PFSK-1 (cell line): Measurements from ENCODE around the gene CEL.

Experiments
- FOXP2 ChIP-seq: optimal IDR thresholded peaks from 2 replicates; pipeline ENCODE3; 2011; ENCODE audit warnings: borderline replicate concordance, control low read depth, inconsistent platforms; ENCODE audit not compliant: insufficient read depth; ENCODE audit errors: extremely low read length, extremely low read depth
- POLR2AphosphoS5 ChIP-seq: IDR thresholded peaks from 2 replicates; pipeline ENCODE4 v1.6.1; 2012; ENCODE audit warnings: low read depth, mild to moderate bottlenecking, control low read depth, low read length, moderate library complexity
- REST ChIP-seq, 2 experiments: IDR thresholded peaks; 2 replicates each; pipeline versions ENCODE4 v1.6.1 to v1.8.0; 2011 to 2012; ENCODE audit warnings: low read depth in 2 of 2, low read length in 2 of 2, control low read depth in 1 of 2, inconsistent platforms in 1 of 2, mild to moderate bottlenecking in 1 of 2, moderate library complexity in 1 of 2; ENCODE audit not compliant: insufficient read depth in 1 of 2
- SIN3A ChIP-seq: IDR thresholded peaks from 2 replicates; pipeline ENCODE4 v1.6.1; 2012; ENCODE audit warnings: mild to moderate bottlenecking, low read length, moderate library complexity, borderline replicate concordance; ENCODE audit not compliant: insufficient read depth
- TAF1 ChIP-seq: IDR thresholded peaks from 2 replicates; pipeline ENCODE4 v1.6.1; 2012; ENCODE audit warnings: low read length, control low read depth, borderline replicate concordance; ENCODE audit not compliant: insufficient read depth

CEL gene

GRCh38 chr9:133073086-133074014, 11.6 kb downstream of the CEL start:
- TF ChIP-seq FOXP2 (no peak), POLR2AphosphoS5 (no peak), REST (IDR thresholded peaks at IDR 0.05; ENCODE audit: insufficient read depth in 1 of 2, low read depth in 2 of 2, low read length in 2 of 2) (no peak), TAF1 (no peak), SIN3A (no peak)

DNA sequence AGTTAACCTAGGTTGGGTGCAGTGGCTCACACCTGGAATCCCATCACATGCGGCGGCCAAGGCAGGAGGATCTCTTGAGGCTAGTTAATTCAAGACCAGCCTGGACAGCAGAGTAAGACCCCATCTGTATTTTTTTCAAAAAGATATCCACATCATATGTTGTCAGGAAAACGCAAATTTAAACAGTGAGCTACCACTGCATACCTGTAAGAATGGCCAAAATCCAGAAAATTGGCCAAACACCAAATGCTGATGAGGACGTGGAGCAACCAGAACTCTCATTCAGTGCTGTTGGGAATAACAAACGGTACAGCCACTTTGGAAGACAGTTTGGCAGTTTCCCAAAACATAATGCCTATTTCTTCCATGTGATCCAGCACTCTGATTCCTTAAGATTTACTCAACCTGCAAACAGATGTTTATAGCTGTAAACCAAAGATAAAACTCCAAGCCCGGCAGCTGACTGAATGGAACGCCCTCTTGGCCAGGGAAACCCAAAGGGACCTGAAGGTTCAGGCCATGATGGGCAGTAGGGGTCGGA, 12.4 kb downstream of the CEL start:
- TF ChIP-seq FOXP2 (no peak), TAF1 (no peak)

DNA sequence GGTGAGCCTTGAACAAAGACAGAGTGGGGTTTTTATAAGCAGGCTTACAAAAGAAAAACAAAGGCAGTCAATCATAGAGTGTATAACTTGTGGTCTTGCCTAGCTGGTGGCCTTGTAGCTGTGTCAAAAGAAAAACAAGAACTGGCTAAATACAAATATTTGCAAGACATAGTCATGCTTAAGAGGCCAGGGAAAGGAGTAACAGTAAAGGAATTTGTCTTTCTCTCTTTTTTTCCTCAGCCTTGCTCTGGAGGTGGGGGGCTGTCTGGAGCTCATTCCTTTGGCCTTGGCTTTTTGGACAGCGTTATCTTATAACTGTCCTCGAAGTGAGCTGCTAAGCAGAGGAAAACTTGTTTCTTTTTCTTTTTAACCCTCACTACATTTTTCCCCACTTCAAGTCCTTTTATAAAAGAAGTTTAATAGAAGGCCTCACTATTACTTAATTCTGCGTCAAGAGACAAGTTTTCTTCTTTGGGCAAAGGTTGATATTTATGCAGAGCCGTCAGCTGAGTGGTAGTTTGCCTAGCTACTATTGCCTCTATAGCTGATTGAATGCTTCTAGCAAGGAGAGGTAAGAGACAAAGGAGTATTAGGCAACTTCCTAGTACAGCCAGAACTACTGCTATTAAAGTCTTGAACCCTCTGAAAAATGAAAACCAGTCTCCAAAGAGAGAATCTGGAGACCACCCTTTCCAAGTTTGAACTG, 14.3 kb downstream of the CEL start:
- TF ChIP-seq POLR2AphosphoS5 (no peak), FOXP2 (no peak), SIN3A (no peak), REST (IDR thresholded peaks at IDR 0.05; ENCODE audit: insufficient read depth in 1 of 2, low read depth in 2 of 2, low read length in 2 of 2) (no peak), TAF1 (no peak)

- TF ChIP-seq TAF1 (no peak), POLR2AphosphoS5 (no peak), FOXP2 (no peak), SIN3A (no peak)
These were observed 14.9 kb downstream of the CEL start for GRCh38 chr9:133076691-133077090.

DNA sequence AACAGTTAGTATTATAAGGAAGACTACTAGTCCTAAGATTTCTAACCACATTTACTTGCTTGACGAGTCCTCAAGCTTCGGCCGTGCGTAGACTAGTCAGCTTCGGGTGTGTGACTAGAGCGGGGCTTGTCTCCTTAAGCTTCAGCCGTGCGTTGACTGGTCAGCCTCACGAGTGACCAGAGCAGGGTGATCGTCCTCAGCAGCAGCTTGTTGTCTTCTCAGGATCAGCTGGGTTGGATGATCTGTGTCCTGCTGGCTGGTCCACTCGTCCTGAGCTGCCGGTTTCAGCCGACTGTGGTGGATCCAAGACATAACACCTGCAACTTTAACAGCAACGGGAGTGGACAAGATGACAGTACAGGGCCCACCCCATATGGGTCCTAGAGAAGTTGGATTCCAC, 16.7 kb downstream of the CEL start:
- no peak for TF ChIP-seq SIN3A
- no peak for TF ChIP-seq REST (IDR thresholded peaks at IDR 0.05; ENCODE audit: insufficient read depth in 1 of 2, low read depth in 2 of 2, low read length in 2 of 2)
- no peak for TF ChIP-seq FOXP2
- no peak for TF ChIP-seq POLR2AphosphoS5
- no peak for TF ChIP-seq TAF1
